ENCODE data around the gene IFNLR1. TPM values are rescaled to one million over a fixed set of nuclear protein-coding genes. Genes with fewer than 3 reads are reported as not detected.

The IFNLR1 gene
- total RNA-seq, 1 experiment from 2014 or later: 9.6 TPM

GRCh38 chr1:24114753-24115152 lies 72.3 kb downstream of the IFNLR1 start:
- H3K27me3 ChIP-seq (ENCODE audit: insufficient read depth, low read length): no peaks in the 10 kb centered on the region
- no peak overlapping the region for H3K18ac ChIP-seq (ENCODE audit: insufficient read length, low read depth, low read length)
- no peak overlapping the region for H3T11ph ChIP-seq (ENCODE audit: low read length)
- no peak overlapping the region for H3K4ac ChIP-seq (ENCODE audit: low read depth, low read length)
- DNase-seq: no peak
- no peak for TF ChIP-seq CTCF (conservative IDR thresholded peaks at IDR 0.05)
- Mint-ChIP-seq H3K4me1 (peaks cover 30 to 41% of the 10 kb centered on the region in 2 experiments), H3K27me3 (ENCODE audit: low read depth) (peaks cover 15% of the 10 kb centered on the region), H3K4me3 (no peak overlapping the region), H3K9me3 (no peaks in the 10 kb centered on the region), H3K27ac (no peak overlapping the region), H3K36me3 (ENCODE audit: insufficient read depth in 1 of 3, low read depth in 3 of 3) (no peaks in the 10 kb centered on the region)
- H2AFZ ChIP-seq (ENCODE audit: low read length): no peak overlapping the region
- no peaks in the 10 kb centered on the region for H3K79me2 ChIP-seq (ENCODE audit: insufficient read depth, low read length)
- no peaks in the 10 kb centered on the region for H3K79me1 ChIP-seq (ENCODE audit: insufficient read depth, low read depth, low read length, poor library complexity, severe bottlenecking)
- no peak overlapping the region for H2BK5ac ChIP-seq (ENCODE audit: insufficient read length, low read length)
- H3K14ac ChIP-seq (ENCODE audit: insufficient read depth, low read length): no peak overlapping the region
- H3K9me3 ChIP-seq (ENCODE audit: control insufficient read depth, low read depth, low read length): no peaks in the 10 kb centered on the region
- no peak overlapping the region for H2BK20ac ChIP-seq (ENCODE audit: low read depth, low read length, poor library complexity, severe bottlenecking)
- H2BK120ac ChIP-seq (ENCODE audit: low read depth, low read length, poor library complexity, severe bottlenecking): no peak overlapping the region
- H3K23ac ChIP-seq (ENCODE audit: insufficient read length, low read depth, low read length): no peak overlapping the region
- H4K91ac ChIP-seq (ENCODE audit: insufficient read length, low read depth, low read length): no peak overlapping the region
- H2BK12ac ChIP-seq (ENCODE audit: insufficient read length, low read depth, low read length): no peak overlapping the region
- H4K8ac ChIP-seq (replicated peaks; ENCODE audit: insufficient read length, low read depth, low read length): no peak overlapping the region
- no peak overlapping the region for H2AK5ac ChIP-seq (ENCODE audit: insufficient read length, low read length)
- no peak overlapping the region for H3K4me2 ChIP-seq (ENCODE audit: insufficient read depth, insufficient read length, low read length)
- H4K20me1 ChIP-seq (ENCODE audit: control insufficient read depth, insufficient read depth, insufficient read length): no peaks in the 10 kb centered on the region
- no peak overlapping the region for H3K56ac ChIP-seq (ENCODE audit: insufficient read length, low read depth, low read length)
- H3K9ac ChIP-seq (ENCODE audit: extremely low read depth, insufficient read length, low read length): no peak overlapping the region
- H2BK15ac ChIP-seq (ENCODE audit: low read depth, low read length): no peak overlapping the region
- H4K5ac ChIP-seq (ENCODE audit: insufficient read length, low read depth, low read length): no peak overlapping the region
- peaks cover 4% of the 10 kb centered on the region; the same call in 1 of the 2 replicates for H3K4me1 ChIP-seq (ENCODE audit: insufficient read depth, low read length)
- no peak overlapping the region for H3K27ac ChIP-seq (ENCODE audit: insufficient read length, low read depth, low read length)
- H3K23me2 ChIP-seq (ENCODE audit: insufficient read length, low read depth, low read length, poor library complexity, severe bottlenecking): no peaks in the 10 kb centered on the region
- WGBS (ENCODE audit: extremely low coverage, insufficient read length, low lambda C conversion rate): no CpG with 5 or more reads among the region's 6 CpGs

Data from H9 (cell line).